HG02870 (cell line): ENCODE data around the gene AFTPH.

Experiments used
- ATAC-seq: cut with Tn5 transposase; IDR thresholded peaks from one replicate; pipeline ENCODE4 v1.9.1; 2021; ENCODE audit warnings: mild to moderate bottlenecking, moderate library complexity; ENCODE audit not compliant: unreplicated experiment

AFTPH gene

GRCh38 chr2:64537991-64538390, 13.9 kb downstream of the AFTPH start:
- no peak for ATAC-seq

GRCh38 chr2:64538764-64539433, 14.8 kb downstream of the AFTPH start:
- peak; percentile 66 for ATAC-seq

GRCh38 chr2:64540615-64541014, 16.5 kb downstream of the AFTPH start:
- ATAC-seq, result no peak

- no peak for ATAC-seq
These were observed 17.4 kb downstream of the AFTPH start for GRCh38 chr2:64541547-64541946.

- ATAC-seq, result no peak
These were observed 18.2 kb downstream of the AFTPH start for GRCh38 chr2:64542071-64543007.

- ATAC-seq, result no peak
These were observed 19.0 kb downstream of the AFTPH start for GRCh38 chr2:64543008-64543697.

GRCh38 chr2:64548761-64549160, 24.6 kb downstream of the AFTPH start:
- no peak for ATAC-seq

- no peak for ATAC-seq
These were observed 25.9 kb downstream of the AFTPH start for GRCh38 chr2:64550042-64550441.

- ATAC-seq, result no peak
These were observed 27.7 kb downstream of the AFTPH start for GRCh38 chr2:64551851-64552250.

GRCh38 chr2:64554117-64554516, 30.0 kb downstream of the AFTPH start:
- ATAC-seq, result no peak

- ATAC-seq, result no peak
These were observed 34.4 kb downstream of the AFTPH start for GRCh38 chr2:64558445-64559081.

GRCh38 chr2:64562148-64562784, 38.1 kb downstream of the AFTPH start:
- ATAC-seq, result no peak

- ATAC-seq, result no peak
These were observed 39.4 kb downstream of the AFTPH start for GRCh38 chr2:64563436-64563938.

GRCh38 chr2:64565949-64566710, 42.0 kb downstream of the AFTPH start:
- ATAC-seq, result no peak

GRCh38 chr2:64567473-64567872, 43.3 kb downstream of the AFTPH start:
- no peak for ATAC-seq

GRCh38 chr2:64568836-64569235, 44.7 kb downstream of the AFTPH start:
- ATAC-seq, result no peak

GRCh38 chr2:64574871-64575270, 50.7 kb downstream of the AFTPH start:
- no peak for ATAC-seq

GRCh38 chr2:64581018-64581417, 56.9 kb downstream of the AFTPH start:
- no peak for ATAC-seq

- ATAC-seq, result peak; percentile 37
These were observed 57.8 kb downstream of the AFTPH start for GRCh38 chr2:64581777-64582539.
